Esophagus squamous epithelium (tissue), 5 donors: Measurements from ENCODE around the gene SNX20. TPM values are rescaled to one million over a fixed set of nuclear protein-coding genes. Genes with fewer than 3 reads are reported as not detected.

ENCODE experiments used
- DNase-seq: peaks from one replicate; lab custom pipeline; 2025; lab: John Stamatoyannopoulos, UW
- H3K27ac ChIP-seq, 4 donors: fragments of 200-600 bp; sonication (generic); one replicate each; pipeline ENCODE4 v1.5.1; 2016 to 2019; ENCODE audit warnings: mild to moderate bottlenecking in 1 of 4
- H3K27me3 ChIP-seq, 4 donors: fragments of 200-600 bp; sonication (generic); 1 replicate in 3 of 4; 2 replicates in 1 of 4; pipeline versions ENCODE4 v1.5.1 to v1.6.0; 2017 to 2021; ENCODE audit warnings: antibody characterized with exemption in 1 of 4
- H3K36me3 ChIP-seq, 3 donors: fragments of 200-600 bp; sonication (generic); one replicate each; pipeline ENCODE4 v1.5.1; 2016 to 2019
- H3K4me1 ChIP-seq, 3 donors: fragments of 200-600 bp; sonication (generic); one replicate each; pipeline ENCODE4 v1.5.1; 2017 to 2019
- H3K4me3 ChIP-seq, 4 donors: fragments of 200-600 bp; sonication (generic); 1 replicate in 3 of 4; 2 replicates in 1 of 4; pipeline ENCODE4 v1.5.1; 2016 to 2019; ENCODE audit warnings: mild to moderate bottlenecking in 2 of 4, moderate library complexity in 1 of 4
- H3K9me3 ChIP-seq, 3 donors: fragments of 200-600 bp; sonication (generic); one replicate each; pipeline ENCODE4 v1.5.1; 2016 to 2019
- POLR2A ChIP-seq, 4 donors: fragments of 450-650 bp; IDR thresholded peaks; one replicate each; pipeline ENCODE4 v1.6.1; 2017; ENCODE audit warnings: antibody characterized with exemption in 4 of 4, mild to moderate bottlenecking in 4 of 4, moderate library complexity in 3 of 4
- WGBS, 2 donors: methylation state at CpG; one replicate each; pipeline ENCODE4 v1.1.5; 2018; 5-methylcytosine and 5-hydroxymethylcytosine counted together
- intact Hi-C: fragments of 100-400 bp; cut with DNase I; formaldehyde crosslinking; loops from one replicate; pipeline ENCODE4 v1.15.0; 2022
- total RNA-seq, 4 donors: library from RNA; depleted of rRNA; stranded (reverse); fragments of >200 nt; gene quantifications; one replicate each; pipeline ENCODE4 v1.1.0, GENCODE V29; 2016
- TF ChIP-seq, protein P1 (sequence below), 6 experiments: fragments of 450-650 bp in 4 of 6; fragments of 200-600 bp in 2 of 6; sonication (generic) in 2 of 6; IDR thresholded peaks; one replicate each; pipeline ENCODE4 v1.5.1; 2016 to 2019; ENCODE audit warnings: antibody characterized with exemption in 6 of 6, mild to moderate bottlenecking in 4 of 6, moderate library complexity in 4 of 6
- donor health status: DM: yes; HTN: yes; CAD: no.

Gene SNX20
- total RNA-seq, 4 donors from 2014 or later, result 0.38 to 2.9 (median 1.7) TPM

DNA sequence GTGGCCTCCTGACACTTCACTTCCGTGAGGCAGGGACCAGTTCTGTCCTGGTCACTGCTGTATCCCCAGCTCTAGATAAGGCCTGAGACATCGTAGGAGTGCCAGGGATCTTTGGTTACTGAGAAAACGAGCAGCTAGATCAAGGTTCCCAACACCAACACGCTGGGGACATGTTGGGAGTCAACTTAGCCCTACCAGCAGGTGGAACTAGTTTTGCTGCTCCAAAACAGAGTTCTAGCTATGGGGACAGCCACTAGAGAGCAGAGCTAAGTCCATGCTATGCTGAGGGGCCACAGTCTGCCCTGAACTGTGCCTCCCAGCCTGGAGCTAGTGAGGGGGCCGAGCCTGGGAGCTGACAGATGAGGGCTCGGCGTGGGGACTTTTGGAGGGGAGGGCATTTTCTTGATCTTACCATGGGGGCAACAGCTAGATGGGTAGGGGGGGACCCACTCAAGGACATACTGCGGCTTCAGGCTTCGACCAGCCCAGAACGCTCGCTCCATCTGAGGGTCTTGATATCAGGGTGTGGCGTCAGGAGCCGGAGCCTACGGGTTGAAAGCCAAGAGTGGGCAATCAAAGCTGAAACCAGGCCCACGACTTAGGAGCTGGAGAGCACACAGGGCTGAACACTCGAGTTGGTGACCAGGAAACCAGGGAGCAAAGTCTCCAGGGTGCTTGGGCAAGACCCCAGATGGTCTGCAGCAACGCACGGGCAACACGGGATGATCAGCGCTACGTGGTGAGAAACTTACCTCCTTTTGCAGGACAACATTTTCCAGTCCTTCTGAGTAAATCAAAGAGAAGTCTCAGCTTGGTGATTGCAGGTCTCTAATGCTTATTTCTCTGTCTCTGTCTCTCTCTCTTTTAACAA, 13.4 kb downstream of the SNX20 start:
- Histone ChIP-seq H3K27me3 (no peaks in the 10 kb centered on the region), H3K36me3 (peaks cover 0 to 11% (median 0%) of the 10 kb centered on the region in 3 donors), H3K4me1 (peaks cover 7 to 44% (median 30%) of the 10 kb centered on the region in 3 donors), H3K27ac (peak overlapping the region in 3 of 4 donors; percentile 63 to 68 (median 65)), H3K4me3 (no peak overlapping the region), H3K9me3 (peaks cover 0 to 18% (median 13%) of the 10 kb centered on the region in 3 donors)
- intact Hi-C loops, result loop anchor here (5.0 kb wide), 2 partner anchors 140 to 295 kb away; no protein-coding TSS in a partner anchor
- WGBS, 2 donors, result 87 to 94% methylated on average over 3 to 16 of the region's 21 CpGs
- no peak for DNase-seq
- TF ChIP-seq POLR2A (IDR thresholded peaks at IDR 0.05), result no peak
- TF ChIP-seq, protein P1, sequence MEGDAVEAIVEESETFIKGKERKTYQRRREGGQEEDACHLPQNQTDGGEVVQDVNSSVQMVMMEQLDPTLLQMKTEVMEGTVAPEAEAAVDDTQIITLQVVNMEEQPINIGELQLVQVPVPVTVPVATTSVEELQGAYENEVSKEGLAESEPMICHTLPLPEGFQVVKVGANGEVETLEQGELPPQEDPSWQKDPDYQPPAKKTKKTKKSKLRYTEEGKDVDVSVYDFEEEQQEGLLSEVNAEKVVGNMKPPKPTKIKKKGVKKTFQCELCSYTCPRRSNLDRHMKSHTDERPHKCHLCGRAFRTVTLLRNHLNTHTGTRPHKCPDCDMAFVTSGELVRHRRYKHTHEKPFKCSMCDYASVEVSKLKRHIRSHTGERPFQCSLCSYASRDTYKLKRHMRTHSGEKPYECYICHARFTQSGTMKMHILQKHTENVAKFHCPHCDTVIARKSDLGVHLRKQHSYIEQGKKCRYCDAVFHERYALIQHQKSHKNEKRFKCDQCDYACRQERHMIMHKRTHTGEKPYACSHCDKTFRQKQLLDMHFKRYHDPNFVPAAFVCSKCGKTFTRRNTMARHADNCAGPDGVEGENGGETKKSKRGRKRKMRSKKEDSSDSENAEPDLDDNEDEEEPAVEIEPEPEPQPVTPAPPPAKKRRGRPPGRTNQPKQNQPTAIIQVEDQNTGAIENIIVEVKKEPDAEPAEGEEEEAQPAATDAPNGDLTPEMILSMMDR (IDR thresholded peaks at IDR 0.05), result peak in 2 of 6 experiments; percentile 4 to 33

DNA sequence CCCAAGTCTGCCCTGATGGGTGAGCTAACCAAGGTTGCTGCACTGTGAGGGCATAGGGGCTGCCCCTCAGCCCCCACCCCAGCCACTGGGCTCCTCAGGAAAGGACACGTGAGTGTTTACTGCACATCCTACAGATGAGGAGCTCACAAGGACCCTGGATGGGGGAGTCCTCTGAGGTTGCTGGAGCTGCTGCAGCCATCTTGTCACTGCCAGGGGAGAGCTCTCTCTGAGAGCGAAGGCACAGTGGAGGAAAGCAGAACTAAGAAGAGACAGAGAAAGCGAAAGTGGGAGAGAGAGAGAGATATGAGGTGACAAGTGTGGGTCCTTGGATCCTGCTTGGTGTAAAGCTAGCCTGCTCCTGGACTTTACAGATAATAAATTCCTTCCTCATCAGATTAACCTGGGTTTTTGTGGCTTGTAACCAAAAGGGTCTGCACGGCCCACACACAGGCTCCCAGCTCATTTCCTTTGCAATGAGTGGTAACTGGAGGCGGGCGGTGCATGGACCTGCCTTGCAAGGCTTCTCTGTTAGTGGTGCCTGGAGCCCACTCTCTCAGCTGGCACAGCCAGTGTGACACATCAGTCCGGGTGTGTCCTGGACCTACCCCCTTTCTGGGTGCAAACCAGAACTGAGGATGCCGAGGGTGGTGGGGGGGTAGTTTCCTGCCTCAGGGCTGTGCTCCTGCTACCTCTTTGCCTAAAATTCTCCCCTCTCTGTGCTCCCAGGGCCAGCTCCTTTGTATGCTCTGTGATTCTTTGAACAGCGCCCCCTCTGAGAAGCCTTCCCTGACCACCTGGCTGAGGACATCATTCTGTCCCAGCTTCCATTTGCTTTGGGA, 14.2 kb downstream of the SNX20 start:
- peak overlapping the region in 3 of 4 donors; percentile 6 to 65 (median 33) for H3K27ac ChIP-seq
- peak overlapping the region in 1 of 4 donors; percentile 35 for H3K4me3 ChIP-seq
- H3K36me3 ChIP-seq, result peaks cover 0 to 3% (median 0%) of the 10 kb centered on the region in 3 donors
- no peaks in the 10 kb centered on the region for H3K27me3 ChIP-seq
- H3K4me1 ChIP-seq, result peaks cover 7 to 44% (median 30%) of the 10 kb centered on the region in 3 donors
- H3K9me3 ChIP-seq, result peaks cover 0 to 9% (median 4%) of the 10 kb centered on the region in 3 donors
- WGBS, 2 donors, result 65 to 70% methylated on average over 8 of the region's 9 CpGs
- no peak for TF ChIP-seq POLR2A (IDR thresholded peaks at IDR 0.05)
- TF ChIP-seq, protein P1 (IDR thresholded peaks at IDR 0.05), result no peak
- intact Hi-C loops, result loop anchor here (5.0 kb wide), 2 partner anchors 140 to 295 kb away; no protein-coding TSS in a partner anchor
- no peak for DNase-seq

DNA sequence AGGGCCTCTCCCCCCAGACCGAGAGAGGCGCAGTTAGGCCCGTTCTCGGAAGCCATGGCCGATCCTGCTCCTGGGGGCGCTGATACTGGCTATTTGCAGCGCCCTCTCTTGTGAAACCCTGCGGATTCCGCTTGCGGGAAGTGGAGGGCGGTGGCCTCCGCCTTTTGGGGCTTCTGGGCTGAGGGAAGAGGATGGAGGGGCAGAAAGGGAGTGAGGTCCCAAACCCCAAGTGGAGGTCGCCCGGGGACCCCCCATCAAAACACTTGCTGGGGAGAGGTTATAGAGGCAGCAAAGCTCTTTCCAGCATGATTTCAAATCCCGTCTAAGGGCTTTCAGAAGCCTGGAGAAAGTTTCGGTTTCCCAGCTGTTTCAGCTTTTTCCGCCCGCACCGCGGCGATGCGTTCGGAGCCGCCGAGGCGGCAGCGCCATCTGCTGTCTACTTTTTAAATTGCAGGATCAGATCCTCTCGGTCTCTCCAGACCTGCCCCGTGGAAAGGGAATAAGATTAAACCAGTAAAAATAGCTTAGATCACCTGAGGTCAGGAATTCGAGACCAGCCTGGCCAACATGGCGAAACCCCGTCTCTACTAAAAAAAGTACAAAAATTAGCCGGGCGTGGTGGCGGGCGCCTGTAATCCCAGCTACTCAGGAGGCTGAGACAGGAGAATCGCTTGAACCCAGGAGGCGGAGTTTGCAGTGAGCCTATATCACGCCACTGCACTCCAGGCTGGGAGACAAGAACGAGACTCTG, 15.8 kb downstream of the SNX20 start:
- Histone ChIP-seq H3K4me3 (peak overlapping the region; percentile 21 to 68 (median 54)), H3K27ac (peak overlapping the region; percentile 6 to 74 (median 72)), H3K36me3 (no peaks in the 10 kb centered on the region), H3K27me3 (no peaks in the 10 kb centered on the region), H3K4me1 (peaks cover 7 to 44% (median 30%) of the 10 kb centered on the region in 3 donors), H3K9me3 (no peaks in the 10 kb centered on the region)
- TF ChIP-seq, protein P1 (IDR thresholded peaks at IDR 0.05), result peak; percentile 89 to 96 (median 93)
- no peak for TF ChIP-seq POLR2A (IDR thresholded peaks at IDR 0.05)
- DNase-seq, result no peak
- 10 to 17% methylated on average over 29 to 34 of the region's 40 CpGs for WGBS, 2 donors
- intact Hi-C loops, result loop anchor here (5.0 kb wide), 2 partner anchors 142 to 293 kb away; no protein-coding TSS in a partner anchor

DNA sequence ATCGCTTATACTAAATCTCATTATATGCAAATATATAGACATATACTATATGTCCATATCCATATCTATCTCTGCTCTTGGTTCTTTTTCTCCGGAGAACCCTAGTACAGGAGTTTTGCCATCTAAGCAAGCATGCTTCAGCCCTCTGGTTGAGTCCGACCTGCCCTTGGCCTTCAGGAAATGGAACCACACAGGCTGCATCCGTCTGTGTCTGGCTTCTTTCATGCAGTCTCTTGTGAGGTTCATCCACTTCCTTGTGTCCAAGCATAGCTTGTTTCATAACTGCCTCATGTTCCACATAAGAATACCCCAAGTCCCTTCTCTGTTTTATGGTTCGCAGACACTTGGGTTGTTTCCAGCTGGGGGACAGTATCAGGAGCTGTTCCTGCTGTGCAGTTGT, 16.8 kb downstream of the SNX20 start:
- DNase-seq, result no peak
- no peaks in the 10 kb centered on the region for H3K36me3 ChIP-seq
- no peak overlapping the region for H3K27ac ChIP-seq
- TF ChIP-seq, protein P1 (IDR thresholded peaks at IDR 0.05), result no peak
- TF ChIP-seq POLR2A (IDR thresholded peaks at IDR 0.05), result no peak
- intact Hi-C loops, result no loop called here
- H3K9me3 ChIP-seq, result no peaks in the 10 kb centered on the region
- H3K4me1 ChIP-seq, result peaks cover 4 to 39% (median 28%) of the 10 kb centered on the region in 3 donors
- H3K27me3 ChIP-seq, result no peaks in the 10 kb centered on the region
- H3K4me3 ChIP-seq, result no peak overlapping the region
- WGBS, 2 donors, result 79 to 88% methylated on average over 5 of the region's 5 CpGs
